ENCODE data around the gene LYPD1.

GRCh38 chr2:132692816-132693215 lies 22.8 kb upstream of the LYPD1 start:
- TF ChIP-seq, protein P1, sequence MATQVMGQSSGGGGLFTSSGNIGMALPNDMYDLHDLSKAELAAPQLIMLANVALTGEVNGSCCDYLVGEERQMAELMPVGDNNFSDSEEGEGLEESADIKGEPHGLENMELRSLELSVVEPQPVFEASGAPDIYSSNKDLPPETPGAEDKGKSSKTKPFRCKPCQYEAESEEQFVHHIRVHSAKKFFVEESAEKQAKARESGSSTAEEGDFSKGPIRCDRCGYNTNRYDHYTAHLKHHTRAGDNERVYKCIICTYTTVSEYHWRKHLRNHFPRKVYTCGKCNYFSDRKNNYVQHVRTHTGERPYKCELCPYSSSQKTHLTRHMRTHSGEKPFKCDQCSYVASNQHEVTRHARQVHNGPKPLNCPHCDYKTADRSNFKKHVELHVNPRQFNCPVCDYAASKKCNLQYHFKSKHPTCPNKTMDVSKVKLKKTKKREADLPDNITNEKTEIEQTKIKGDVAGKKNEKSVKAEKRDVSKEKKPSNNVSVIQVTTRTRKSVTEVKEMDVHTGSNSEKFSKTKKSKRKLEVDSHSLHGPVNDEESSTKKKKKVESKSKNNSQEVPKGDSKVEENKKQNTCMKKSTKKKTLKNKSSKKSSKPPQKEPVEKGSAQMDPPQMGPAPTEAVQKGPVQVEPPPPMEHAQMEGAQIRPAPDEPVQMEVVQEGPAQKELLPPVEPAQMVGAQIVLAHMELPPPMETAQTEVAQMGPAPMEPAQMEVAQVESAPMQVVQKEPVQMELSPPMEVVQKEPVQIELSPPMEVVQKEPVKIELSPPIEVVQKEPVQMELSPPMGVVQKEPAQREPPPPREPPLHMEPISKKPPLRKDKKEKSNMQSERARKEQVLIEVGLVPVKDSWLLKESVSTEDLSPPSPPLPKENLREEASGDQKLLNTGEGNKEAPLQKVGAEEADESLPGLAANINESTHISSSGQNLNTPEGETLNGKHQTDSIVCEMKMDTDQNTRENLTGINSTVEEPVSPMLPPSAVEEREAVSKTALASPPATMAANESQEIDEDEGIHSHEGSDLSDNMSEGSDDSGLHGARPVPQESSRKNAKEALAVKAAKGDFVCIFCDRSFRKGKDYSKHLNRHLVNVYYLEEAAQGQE (IDR thresholded peaks at IDR 0.05; ENCODE audit: insufficient read depth in 1 of 2, low read depth in 2 of 2, low read length in 1 of 2), result no peak
- no peak for TF ChIP-seq CTCF (IDR thresholded peaks at IDR 0.05)
- TF ChIP-seq POLR2AphosphoS5 (IDR thresholded peaks at IDR 0.05; ENCODE audit: low read depth, low read length), result no peak
- no peak for TF ChIP-seq TCF7L2 (IDR thresholded peaks at IDR 0.05; ENCODE audit: low read depth, low read length)
- no peak for TF ChIP-seq SIN3A (IDR thresholded peaks at IDR 0.05; ENCODE audit: borderline replicate concordance, insufficient read depth, low read depth, low read length)

Data from Panc1 (cell line).